GM21367 (cell line): ENCODE results near the gene RAP1A.

ENCODE experiments used
- ATAC-seq: cut with Tn5 transposase; IDR thresholded peaks from one replicate; pipeline ENCODE4 v1.9.1; 2021; ENCODE audit not compliant: unreplicated experiment

Gene RAP1A

DNA sequence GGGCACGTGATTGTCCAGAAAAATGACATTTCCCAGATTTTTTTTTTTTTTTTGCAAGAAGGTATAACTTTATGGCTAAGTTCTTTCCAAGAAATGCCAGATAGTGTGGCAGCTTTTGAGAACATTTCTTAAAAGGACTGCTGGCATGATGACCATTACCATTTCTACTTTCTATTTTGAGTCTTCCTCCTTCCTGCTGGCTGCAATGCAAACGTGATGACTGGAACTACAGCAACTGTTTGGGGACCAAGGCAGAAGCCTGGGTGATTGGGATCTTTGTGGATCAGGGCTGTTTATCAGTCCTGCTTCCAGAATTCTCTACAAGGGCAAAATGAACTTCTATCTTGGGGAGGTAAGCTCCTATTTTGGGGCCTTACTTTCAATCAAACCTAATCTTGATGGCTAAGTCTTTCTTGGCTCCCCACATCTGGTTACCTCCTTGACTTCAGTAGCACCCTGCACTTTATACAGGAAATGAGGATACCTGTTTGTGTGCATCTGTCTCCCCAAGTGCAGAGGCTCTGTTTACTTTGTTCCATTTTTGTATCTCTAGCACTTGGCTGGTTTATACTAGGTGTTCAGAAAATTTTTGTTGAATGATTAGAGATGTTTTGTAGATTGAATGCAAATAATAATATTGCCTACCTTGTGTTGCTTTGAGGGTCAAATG lies 132.5 kb downstream of the RAP1A start:
- ATAC-seq, result no peak

DNA sequence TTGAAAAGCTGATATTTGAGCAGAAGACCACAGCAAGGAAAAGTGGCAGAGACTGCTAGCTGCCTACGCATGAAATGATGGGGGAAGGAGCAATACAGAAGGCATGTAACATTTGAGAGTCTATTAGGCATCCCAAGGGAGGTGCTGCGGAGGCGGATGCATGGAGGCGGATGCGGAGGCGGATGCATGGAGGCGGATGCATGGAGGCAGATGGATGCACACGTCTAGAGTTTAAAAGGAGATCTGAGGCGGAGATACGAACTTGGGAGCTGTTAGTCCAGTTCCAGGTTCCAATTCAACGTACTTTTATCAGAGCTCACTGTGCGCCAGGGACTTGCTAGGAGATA lies 135.4 kb downstream of the RAP1A start:
- ATAC-seq, result no peak

DNA sequence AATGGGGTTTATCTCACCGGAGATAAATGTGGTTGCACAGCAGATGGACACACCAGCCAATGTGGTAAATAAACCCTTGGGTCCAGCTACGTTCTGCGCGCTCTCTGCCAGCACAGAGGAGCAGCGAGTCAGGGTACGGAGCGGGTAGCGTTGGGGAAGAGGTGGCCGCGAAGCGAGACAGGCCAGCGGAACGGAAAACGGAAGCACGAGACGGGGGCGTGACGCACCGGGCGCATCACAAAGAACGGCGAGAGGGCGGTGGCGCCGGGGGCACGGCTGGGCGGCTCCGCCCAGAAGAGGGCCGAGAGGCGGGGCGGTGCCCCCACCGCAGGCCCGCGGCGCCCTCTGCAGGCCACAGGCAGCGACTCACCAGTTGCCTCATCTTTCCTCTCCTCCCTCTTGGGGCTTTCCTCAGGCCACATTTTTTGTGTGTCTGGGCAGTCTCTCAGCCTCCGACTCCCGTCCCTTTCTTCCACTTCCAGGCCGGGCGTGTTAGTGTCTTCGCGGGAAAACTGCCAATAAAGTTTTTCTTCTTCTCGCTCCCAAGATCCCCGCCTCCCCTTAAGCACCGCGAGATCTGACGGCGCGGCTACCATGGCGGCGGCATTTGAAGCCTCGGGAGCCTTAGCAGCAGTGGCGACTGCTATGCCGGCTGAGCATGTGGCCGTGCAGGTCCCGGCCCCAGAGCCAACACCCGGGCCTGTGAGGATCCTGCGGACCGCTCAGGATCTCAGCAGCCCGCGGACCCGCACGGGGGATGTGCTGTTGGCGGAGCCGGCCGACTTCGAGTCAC lies 135.9 kb downstream of the RAP1A start, which contains the start of gene DDX20:
DDX20 (plus strand) TSS at position 571 of the 793 bp plus-strand sequence; CDS start at position 595, 24 bp downstream.
- peak; percentile 87 for ATAC-seq

DNA sequence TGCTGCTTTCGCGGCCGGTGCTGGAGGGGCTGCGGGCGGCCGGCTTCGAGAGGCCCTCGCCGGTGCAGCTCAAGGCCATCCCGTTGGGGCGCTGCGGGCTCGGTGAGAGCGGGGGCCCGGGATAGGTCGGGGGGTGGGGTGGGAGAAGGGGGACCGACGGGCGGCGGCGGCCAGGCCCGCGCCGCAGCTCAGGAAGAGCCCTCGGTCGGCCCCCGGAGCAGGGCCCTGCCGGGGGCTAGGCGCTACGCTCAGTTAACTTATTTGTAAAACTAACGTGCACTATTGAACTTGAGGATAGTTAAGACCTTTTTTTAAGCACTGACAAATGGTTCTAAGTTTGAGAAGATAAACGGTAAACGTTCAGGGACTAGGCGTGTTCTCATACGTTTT lies 136.5 kb downstream of the RAP1A start:
- ATAC-seq, result peak; percentile 5

DNA sequence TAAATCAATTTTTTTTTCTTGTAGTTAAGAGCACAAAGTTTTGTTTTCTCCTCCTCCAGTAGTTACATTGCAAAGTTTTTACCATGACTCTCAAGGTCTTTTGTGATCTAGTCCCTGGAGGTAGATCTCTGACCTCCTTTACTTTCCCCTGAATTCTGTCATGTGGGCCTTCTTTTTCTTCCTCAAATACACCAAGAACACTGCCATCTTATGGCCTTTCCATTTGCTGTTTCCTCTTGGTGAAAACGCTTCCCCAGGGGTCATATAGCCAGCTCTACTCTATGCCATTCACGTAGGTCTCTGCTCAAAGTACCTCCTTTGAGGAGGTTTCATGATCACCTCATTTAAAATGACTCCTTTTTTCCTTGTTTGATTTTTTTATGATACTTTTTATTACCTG lies 138.8 kb downstream of the RAP1A start:
- ATAC-seq, result no peak

DNA sequence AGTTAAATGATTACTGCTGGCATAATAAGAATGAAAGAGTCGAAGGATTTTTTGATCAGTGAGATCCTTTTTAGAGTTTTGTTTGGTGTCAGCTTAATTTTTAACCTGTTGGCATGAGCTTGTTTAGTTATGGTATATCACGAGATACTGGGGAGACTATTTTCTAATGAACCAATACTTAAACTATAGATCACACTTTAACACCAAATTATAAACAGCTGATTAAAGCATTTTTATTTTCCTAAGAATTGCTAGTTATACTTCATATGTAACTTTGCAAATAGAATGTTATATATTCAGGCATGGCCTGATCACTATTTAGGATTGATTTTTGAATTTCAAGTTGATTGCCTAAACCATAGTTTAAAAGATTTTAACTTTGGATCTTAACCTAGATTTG lies 142.1 kb downstream of the RAP1A start:
- ATAC-seq, result no peak

DNA sequence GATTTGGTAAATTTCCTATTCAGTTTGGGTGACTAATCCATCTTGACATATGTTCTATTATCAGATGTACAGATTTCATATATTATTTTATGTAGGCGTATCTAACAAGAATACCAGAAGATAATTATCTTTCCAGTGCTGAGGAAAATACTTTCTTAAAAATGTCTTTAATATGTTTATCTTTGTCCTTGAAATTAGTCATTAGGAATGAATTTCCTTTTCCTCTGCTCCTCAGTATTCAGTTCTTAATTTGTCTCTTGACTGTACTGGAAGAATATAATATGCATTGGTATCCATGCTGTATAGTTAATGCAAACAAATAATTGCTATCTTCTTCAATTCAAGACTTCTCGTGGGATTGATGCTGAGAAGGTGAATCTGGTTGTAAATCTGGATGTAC lies 142.7 kb downstream of the RAP1A start:
- no peak for ATAC-seq
